ENCODE data around the gene RNF26. TPM values are rescaled to one million over a fixed set of nuclear protein-coding genes. Genes with fewer than 3 reads are reported as not detected.
A peak's percentile ranks its signal among the peaks of the same experiment; 100 is the strongest.

Gene RNF26
- total RNA-seq, 1 donor from 2014 or later: 16.8 TPM

DNA sequence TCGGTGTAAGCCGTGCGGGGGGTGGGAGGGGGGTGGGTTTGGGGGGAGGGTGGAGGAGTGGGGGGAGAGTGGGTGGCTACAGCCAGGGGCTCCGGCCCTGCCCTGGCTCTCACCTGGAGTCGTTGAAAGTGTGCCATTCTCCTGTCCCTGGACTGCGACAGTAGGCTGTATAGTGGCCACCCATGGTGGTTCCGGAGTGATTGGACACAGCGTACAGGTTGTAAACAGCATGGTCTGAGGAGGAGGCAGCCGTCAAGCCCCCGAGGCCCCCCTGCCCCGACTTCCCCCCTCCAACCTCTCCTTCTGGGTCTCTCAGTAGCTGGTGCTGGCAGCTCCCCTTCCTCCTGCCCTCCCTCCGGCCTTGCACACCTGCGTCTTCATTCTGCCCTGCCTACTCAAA, 22.7 kb downstream of the RNF26 start:
- Histone ChIP-seq H3K27ac (no peak overlapping the region), H3K36me3 (no peaks in the 10 kb centered on the region), H3K27me3 (no peaks in the 10 kb centered on the region), H3K4me3 (peak overlapping the region; percentile 42 to 71), H3K9me3 (no peaks in the 10 kb centered on the region), H3K4me1 (peaks cover 2 to 9% of the 10 kb centered on the region in 2 donors)
- no peak for DNase-seq (ENCODE audit: low spot score in 2 of 2)
- intact Hi-C loops (cut with DNase I): loop anchor here (10.0 kb wide), 1 partner anchor 368 kb away; the partner anchor contains the start of gene NECTIN1
- TF ChIP-seq, protein P1, sequence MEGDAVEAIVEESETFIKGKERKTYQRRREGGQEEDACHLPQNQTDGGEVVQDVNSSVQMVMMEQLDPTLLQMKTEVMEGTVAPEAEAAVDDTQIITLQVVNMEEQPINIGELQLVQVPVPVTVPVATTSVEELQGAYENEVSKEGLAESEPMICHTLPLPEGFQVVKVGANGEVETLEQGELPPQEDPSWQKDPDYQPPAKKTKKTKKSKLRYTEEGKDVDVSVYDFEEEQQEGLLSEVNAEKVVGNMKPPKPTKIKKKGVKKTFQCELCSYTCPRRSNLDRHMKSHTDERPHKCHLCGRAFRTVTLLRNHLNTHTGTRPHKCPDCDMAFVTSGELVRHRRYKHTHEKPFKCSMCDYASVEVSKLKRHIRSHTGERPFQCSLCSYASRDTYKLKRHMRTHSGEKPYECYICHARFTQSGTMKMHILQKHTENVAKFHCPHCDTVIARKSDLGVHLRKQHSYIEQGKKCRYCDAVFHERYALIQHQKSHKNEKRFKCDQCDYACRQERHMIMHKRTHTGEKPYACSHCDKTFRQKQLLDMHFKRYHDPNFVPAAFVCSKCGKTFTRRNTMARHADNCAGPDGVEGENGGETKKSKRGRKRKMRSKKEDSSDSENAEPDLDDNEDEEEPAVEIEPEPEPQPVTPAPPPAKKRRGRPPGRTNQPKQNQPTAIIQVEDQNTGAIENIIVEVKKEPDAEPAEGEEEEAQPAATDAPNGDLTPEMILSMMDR (IDR thresholded peaks at IDR 0.05): no peak

DNA sequence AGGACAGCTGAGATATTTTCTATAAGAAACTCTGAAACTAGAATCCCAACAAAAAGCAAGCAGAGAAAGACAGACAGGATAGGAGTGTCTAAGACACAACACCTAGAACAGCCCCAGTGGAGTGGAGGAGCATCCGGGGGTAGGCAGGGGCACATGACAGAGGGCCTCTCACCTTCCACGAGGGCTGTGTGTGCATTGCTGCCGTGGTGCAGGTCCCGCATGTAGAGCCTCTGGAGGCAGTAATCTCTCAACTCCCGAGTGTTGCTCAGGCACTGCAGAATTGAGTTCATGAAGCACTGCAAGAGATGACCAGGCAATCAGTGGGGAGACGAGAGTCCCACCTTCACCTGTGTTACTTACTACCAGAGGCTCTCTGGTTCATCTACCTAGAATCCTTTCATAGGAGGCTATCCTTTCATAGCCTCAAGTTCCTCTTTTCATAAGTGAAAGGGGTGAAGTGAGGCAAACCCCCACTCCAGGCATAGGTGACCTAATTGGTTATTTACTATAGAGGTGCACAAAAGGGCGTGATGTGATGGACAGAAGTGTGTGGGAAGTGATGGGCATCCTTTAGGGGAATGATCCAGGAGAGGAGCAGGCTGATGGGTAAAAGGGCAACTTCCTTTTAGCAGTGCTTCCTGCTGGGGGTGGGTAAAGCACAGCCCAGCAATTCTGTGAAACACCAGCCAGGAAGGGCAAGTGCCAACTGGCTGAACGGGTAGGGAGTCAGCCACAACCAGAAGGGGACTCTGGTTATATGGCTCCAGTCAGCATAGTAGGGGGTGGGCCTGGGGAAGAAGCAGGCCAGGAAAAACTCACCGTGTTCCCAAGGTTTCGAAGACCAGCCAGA, 25.3 kb downstream of the RNF26 start:
- TF ChIP-seq, protein P1 (IDR thresholded peaks at IDR 0.05): no peak
- Histone ChIP-seq H3K9me3 (no peaks in the 10 kb centered on the region), H3K27me3 (no peaks in the 10 kb centered on the region), H3K4me1 (peaks cover 8 to 25% of the 10 kb centered on the region in 2 donors), H3K4me3 (no peak overlapping the region), H3K36me3 (no peaks in the 10 kb centered on the region), H3K27ac (no peak overlapping the region)
- intact Hi-C loops (cut with DNase I): loop anchor here (10.0 kb wide), 1 partner anchor 365 kb away; the partner anchor contains the start of gene NECTIN1
- DNase-seq (ENCODE audit: low spot score in 2 of 2): no peak

DNA sequence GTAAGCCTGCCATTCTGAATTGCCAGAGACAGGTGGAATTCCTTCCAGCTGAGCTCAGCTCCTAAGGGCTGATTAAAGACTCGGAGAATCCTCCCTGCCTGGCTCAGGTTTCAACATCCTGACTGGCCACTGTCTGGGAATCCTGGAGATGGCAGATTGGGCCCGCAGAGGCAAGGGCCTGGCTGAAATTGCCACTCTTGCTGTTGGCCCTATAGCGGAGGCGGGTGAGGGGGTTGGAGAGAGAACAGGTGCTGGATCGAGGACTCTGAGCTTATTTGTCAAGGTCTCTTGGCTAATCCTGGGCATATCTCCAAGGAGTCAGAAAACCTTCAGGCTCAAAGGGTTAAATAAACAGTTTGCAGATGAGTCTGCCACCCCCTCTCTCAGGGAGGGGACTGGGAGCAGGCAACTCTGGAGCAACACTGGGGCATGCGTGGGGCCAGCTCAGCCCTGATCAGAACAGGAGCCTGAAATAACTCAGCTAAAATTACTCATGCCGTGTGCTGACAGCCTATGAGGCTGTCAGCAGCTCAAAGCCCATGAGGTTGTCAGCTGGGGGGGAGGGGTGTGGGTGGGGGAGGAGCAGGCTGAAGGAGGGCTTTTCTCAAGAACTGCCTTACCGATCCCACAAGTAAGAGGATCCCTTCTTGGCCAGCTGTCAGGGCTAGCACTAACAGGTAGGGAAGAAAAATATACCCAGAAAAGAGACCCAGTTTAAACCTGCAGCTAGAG, 26.9 kb downstream of the RNF26 start:
- peak overlapping the region in 1 of 2 donors; percentile 16 for H3K27ac ChIP-seq
- intact Hi-C loops (cut with DNase I): no loop called here
- TF ChIP-seq, protein P1 (IDR thresholded peaks at IDR 0.05): no peak

DNA sequence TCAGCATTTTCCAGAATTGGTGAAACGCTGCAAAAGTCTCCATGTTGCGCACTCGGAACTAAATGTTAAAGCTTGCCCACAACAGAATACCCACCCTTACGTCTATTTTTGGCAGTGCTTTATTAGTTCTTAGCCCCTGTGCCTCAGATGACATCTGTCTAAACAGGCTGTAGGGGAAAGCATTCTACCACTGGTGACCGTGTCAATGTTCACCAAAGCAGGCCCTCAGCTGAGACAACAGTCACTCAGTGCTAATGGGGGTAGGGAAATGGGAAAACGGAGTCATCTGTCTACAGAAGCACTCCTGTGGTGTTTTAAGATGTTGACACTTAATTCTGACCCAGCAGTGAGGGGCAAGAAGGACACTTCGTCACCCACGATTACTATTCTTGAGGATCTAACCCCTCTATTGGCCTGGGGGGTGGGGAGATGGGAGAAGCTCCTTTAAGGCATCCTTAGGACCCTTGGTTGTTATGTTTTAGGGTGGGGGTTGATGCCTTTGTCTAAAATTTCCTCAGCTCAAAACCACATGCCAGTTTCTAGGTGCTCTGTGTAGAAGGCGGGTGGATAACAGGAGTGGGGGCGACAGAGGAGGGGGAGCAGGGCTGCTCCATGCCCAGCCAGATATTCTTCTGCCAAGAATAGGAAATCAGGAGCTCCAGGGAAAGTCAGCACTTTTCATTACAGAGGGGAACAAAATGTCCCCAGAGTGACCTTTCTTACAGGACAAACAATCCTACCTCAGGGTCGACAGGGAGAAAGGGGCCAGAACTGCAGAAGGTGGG, 27.8 kb downstream of the RNF26 start:
- H3K27me3 ChIP-seq: no peaks in the 10 kb centered on the region
- H3K27ac ChIP-seq: peak overlapping the region in 1 of 2 donors; percentile 16
- TF ChIP-seq, protein P1 (IDR thresholded peaks at IDR 0.05): no peak
- DNase-seq (ENCODE audit: low spot score in 2 of 2): peak in 1 of 2 donors; percentile 48
- no peaks in the 10 kb centered on the region for H3K9me3 ChIP-seq
- H3K36me3 ChIP-seq: no peaks in the 10 kb centered on the region
- peaks cover 16 to 35% of the 10 kb centered on the region in 2 donors for H3K4me1 ChIP-seq
- H3K4me3 ChIP-seq: no peak overlapping the region
- intact Hi-C loops (cut with DNase I): no loop called here

More for the DNA sequence above, 26.9 kb downstream of the RNF26 start:
- Histone ChIP-seq H3K27me3 (no peaks in the 10 kb centered on the region), H3K4me3 (no peak overlapping the region), H3K9me3 (no peaks in the 10 kb centered on the region), H3K36me3 (no peaks in the 10 kb centered on the region), H3K4me1 (peaks cover 16 to 35% of the 10 kb centered on the region in 2 donors)
- DNase-seq (ENCODE audit: low spot score in 2 of 2): peak in 1 of 2 donors; percentile 61

DNA sequence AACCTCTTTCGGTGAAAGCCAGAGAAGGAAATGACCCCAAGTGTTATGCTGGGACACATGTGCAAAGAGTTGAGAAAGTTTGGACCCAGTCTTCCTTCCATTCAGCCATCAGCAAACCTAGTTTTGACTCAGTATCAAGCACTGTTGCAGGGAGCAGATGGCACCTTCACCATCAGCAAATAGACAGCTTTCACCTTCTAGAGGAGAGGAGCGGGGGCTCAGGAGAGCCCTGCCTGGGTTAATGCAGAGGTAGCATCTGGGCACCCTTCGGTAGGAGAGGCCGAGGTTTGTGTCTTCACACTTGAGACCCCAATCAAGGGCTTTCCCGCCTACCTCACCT, 28.4 kb downstream of the RNF26 start:
- intact Hi-C loops (cut with DNase I): no loop called here
- no peak overlapping the region for H3K4me3 ChIP-seq
- H3K27ac ChIP-seq: no peak overlapping the region
- no peaks in the 10 kb centered on the region for H3K27me3 ChIP-seq
- DNase-seq (ENCODE audit: low spot score in 2 of 2): no peak
- no peaks in the 10 kb centered on the region for H3K36me3 ChIP-seq
- peaks cover 16 to 35% of the 10 kb centered on the region in 2 donors for H3K4me1 ChIP-seq
- no peaks in the 10 kb centered on the region for H3K9me3 ChIP-seq
- TF ChIP-seq, protein P1 (IDR thresholded peaks at IDR 0.05): no peak

All from ascending aorta (tissue), 2 donors.